B cell (primary cell): Measurements from ENCODE around the gene CELF2. TPM values are rescaled to one million over a fixed set of nuclear protein-coding genes. Genes with fewer than 3 reads are reported as not detected.
A peak's percentile ranks its signal among the peaks of the same experiment; 100 is the strongest.

Experiments used
- ATAC-seq: fragments of 200-7000 bp; cut with Tn5 transposase; one replicate; pipeline ENCODE4 v1.10.0; 2021; ENCODE audit warnings: low read depth, mild to moderate bottlenecking, moderate number of reproducible peaks, moderate library complexity
- CTCF ChIA-PET: fragments of 350-600 bp; sonication (Branson Sonifier 250); formaldehyde crosslinking; loops from one replicate; lab custom pipeline; 2021; ENCODE audit warnings: antibody characterized with exemption, inconsistent platforms; lab: Charles Lee
- POLR2A ChIA-PET: fragments of 350-600 bp; sonication (Branson Sonifier 250); formaldehyde crosslinking; loops from one replicate; lab custom pipeline; 2021; ENCODE audit warnings: antibody characterized with exemption; lab: Charles Lee
- DNase-seq: peaks from one replicate; pipeline ENCODE4 v3.0.0; 2013
- H2AFZ ChIP-seq: 2 replicates; pipeline ENCODE4 v1.6.1; 2012; ENCODE audit warnings: mild to moderate bottlenecking, low read depth, low read length; ENCODE audit not compliant: insufficient read depth, poor library complexity, severe bottlenecking
- H3K27ac ChIP-seq, 2 donors: 1 replicate in 1 of 2; 2 replicates in 1 of 2; pipeline ENCODE4 v1.5.1; 2012 to 2013; ENCODE audit warnings: low read length in 2 of 2, mild to moderate bottlenecking in 2 of 2, moderate library complexity in 1 of 2
- H3K27me3 ChIP-seq, 4 experiments: fragments of 200-600 bp in 1 of 4; sonication (generic) in 1 of 4; replicated peaks in 1 of 4; 1 replicate in 2 of 4; 2 replicates in 2 of 4; pipeline versions ENCODE4 v1.6.1 to v1.7.0; 2013 to 2016; ENCODE audit warnings: low read length in 3 of 4, mild to moderate bottlenecking in 2 of 4, mixed read lengths in 1 of 4, moderate library complexity in 1 of 4; ENCODE audit not compliant: insufficient read depth in 4 of 4, control insufficient read depth in 3 of 4; ENCODE audit errors: control extremely low read depth in 1 of 4
- H3K36me3 ChIP-seq, 2 experiments: replicated peaks in 1 of 2; 1 replicate in 1 of 2; 2 replicates in 1 of 2; pipeline versions ENCODE4 v1.6.1 to v1.7.1; 2013; ENCODE audit warnings: low read length in 1 of 2; ENCODE audit not compliant: insufficient read depth in 2 of 2, control insufficient read depth in 1 of 2; ENCODE audit errors: control extremely low read depth in 1 of 2, extremely low read depth in 1 of 2
- H3K4me1 ChIP-seq, 2 donors: fragments of 200-600 bp in 1 of 2; sonication (generic) in 1 of 2; 1 replicate in 1 of 2; 2 replicates in 1 of 2; pipeline versions ENCODE4 v1.5.1 to v1.6.1; 2013 to 2017; ENCODE audit warnings: low read length in 2 of 2; ENCODE audit not compliant: control insufficient read depth in 2 of 2, insufficient read depth in 2 of 2
- H3K4me2 ChIP-seq: replicated peaks from 2 replicates; pipeline ENCODE3; 2012; ENCODE audit warnings: mild to moderate bottlenecking, low read depth, low read length; ENCODE audit not compliant: poor library complexity, severe bottlenecking
- H3K4me3 ChIP-seq, 5 experiments: fragments of 200-600 bp in 1 of 5; sonication (generic) in 1 of 5; 1 replicate in 3 of 5; 2 replicates in 2 of 5; pipeline versions ENCODE4 v1.5.1 to v1.7.0; 2011 to 2016; ENCODE audit warnings: low read length in 4 of 5, mild to moderate bottlenecking in 4 of 5, low read depth in 2 of 5, control low read depth in 1 of 5, moderate library complexity in 1 of 5; ENCODE audit not compliant: insufficient read depth in 1 of 5; ENCODE audit errors: control extremely low read depth in 1 of 5, extremely low read depth in 1 of 5
- H3K79me2 ChIP-seq: fragments of 200-600 bp; sonication (generic); one replicate; pipeline ENCODE4 v1.6.0; 2016; ENCODE audit warnings: low read length; ENCODE audit not compliant: control insufficient read depth, insufficient read depth
- H3K9ac ChIP-seq: fragments of 200-600 bp; sonication (generic); 2 replicates; pipeline ENCODE4 v1.6.1; 2017; ENCODE audit warnings: mild to moderate bottlenecking, low read length, moderate library complexity
- H3K9me3 ChIP-seq, 3 donors: one replicate each; pipeline versions ENCODE4 v1.6.1 to v1.7.1; 2013; ENCODE audit warnings: low read length in 2 of 3; ENCODE audit not compliant: control insufficient read depth in 2 of 3, insufficient read depth in 1 of 3; ENCODE audit errors: control extremely low read depth in 1 of 3
- H4K20me1 ChIP-seq: 2 replicates; pipeline ENCODE4 v1.6.0; 2012; ENCODE audit warnings: mild to moderate bottlenecking, low read length; ENCODE audit not compliant: insufficient read depth, control insufficient read depth, poor library complexity, severe bottlenecking
- H3K27ac Mint-ChIP-seq: one replicate; pipeline ENCODE4 v1.8.0; 2021; ENCODE audit warnings: mixed read lengths
- H3K27me3 Mint-ChIP-seq: one replicate; pipeline ENCODE4 v1.8.0; 2021; ENCODE audit warnings: mixed read lengths
- H3K4me1 Mint-ChIP-seq: one replicate; pipeline ENCODE4 v1.8.0; 2021; ENCODE audit warnings: mixed read lengths
- H3K4me3 Mint-ChIP-seq: one replicate; pipeline ENCODE4 v1.8.0; 2021; ENCODE audit warnings: mixed read lengths
- H3K9me3 Mint-ChIP-seq: one replicate; pipeline ENCODE4 v1.8.0; 2022; ENCODE audit warnings: mixed read lengths; ENCODE audit not compliant: insufficient read depth
- EZH2 ChIP-seq: IDR thresholded peaks from 2 replicates; pipeline ENCODE4 v1.6.1; 2012; ENCODE audit warnings: borderline replicate concordance, low read depth, mild to moderate bottlenecking, moderate library complexity, low read length; ENCODE audit not compliant: insufficient read depth, poor library complexity, severe bottlenecking
- WGBS: methylation state at CpG from one replicate; pipeline ENCODE4 v1.1.5; 2013; ENCODE audit warnings: missing lambda C conversion rate; ENCODE audit not compliant: insufficient coverage; 5-methylcytosine and 5-hydroxymethylcytosine counted together
- intact Hi-C: fragments of 100-400 bp; cut with micrococcal nuclease; formaldehyde crosslinking; loops from one replicate; pipeline ENCODE4 v1.10.0; 2022
- polyA plus RNA-seq: library from polyadenylated mRNA; depleted of rRNA; stranded (reverse); fragments of >200 nt; gene quantifications from 2 replicates; pipeline ENCODE4 v1.2.3, GENCODE V29; 2012
- total RNA-seq, 2 donors: library from RNA; stranded (reverse); fragments of 120-200 nt in 1 of 2; gene quantifications; 1 replicate in 1 of 2; 2 replicates in 1 of 2; pipeline versions ENCODE4 v1.2.3 to v1.2.4, GENCODE V29; 2013 to 2022
- TF ChIP-seq, protein P1 (sequence below): fragments of 200-600 bp; IDR thresholded peaks from one replicate; pipeline ENCODE4 v1.8.0; 2022; ENCODE audit warnings: antibody characterized with exemption, mild to moderate bottlenecking

The CELF2 gene
- total and polyA plus RNA-seq, 2 donors (not counting 1 experiment from before 2014, with no cell fraction given): 59.5 to 112 TPM

DNA sequence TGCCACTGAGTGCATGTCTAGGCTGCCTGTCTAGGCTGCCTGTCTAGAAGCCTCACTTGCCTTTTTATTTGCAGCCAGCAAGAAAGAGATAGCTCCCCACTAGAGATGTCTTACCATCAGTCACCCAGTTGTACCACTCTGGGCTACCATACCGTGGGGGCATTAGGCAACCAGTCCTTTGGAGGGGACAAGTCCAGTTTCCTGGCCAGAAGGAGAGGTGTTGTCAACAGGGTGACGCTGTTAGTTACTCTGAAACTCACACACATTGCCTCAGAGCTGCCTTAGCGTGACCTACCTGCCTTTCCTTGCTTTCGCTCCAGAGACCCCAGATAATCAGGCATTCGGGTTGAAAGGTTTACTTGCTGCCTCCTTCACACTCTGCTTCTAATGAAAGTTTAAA, 155.4 kb downstream of the CELF2 start:
- H3K4me3 Mint-ChIP-seq: peak overlapping the region; percentile 66
- CTCF ChIA-PET: interaction anchor here (1.2 to 9.9 kb wide), 4 partner anchors 7 to 585 kb away, joined by 3 to 85 read pairs (median 17); no protein-coding TSS in a partner anchor
- peak; percentile 48 for DNase-seq
- H3K4me1 Mint-ChIP-seq: peaks cover 58% of the 10 kb centered on the region
- H3K27ac Mint-ChIP-seq: peak overlapping the region; percentile 80
- POLR2A ChIA-PET: interaction anchor here (0.6 kb wide), 2 partner anchors 8 to 62 kb away, joined by 5 to 11 read pairs; no protein-coding TSS in a partner anchor
- ATAC-seq: no peak
- Histone ChIP-seq H3K9ac (peak overlapping the region; percentile 22), H2AFZ (no peak overlapping the region), H3K4me2 (peak overlapping the region; percentile 74), H3K27ac (peak overlapping the region; percentile 34 to 87), H3K4me3 (peak overlapping the region in 3 of 5 experiments; percentile 1 to 99 (median 12)), H3K79me2 (peaks cover 98% of the 10 kb centered on the region), H3K9me3 (no peaks in the 10 kb centered on the region), H3K4me1 (peaks cover 98% of the 10 kb centered on the region in 2 donors), H3K27me3 (no peaks in the 10 kb centered on the region), H4K20me1 (peaks cover 65% of the 10 kb centered on the region), H3K36me3 (peaks cover 0 to 64% of the 10 kb centered on the region in 2 experiments)
- intact Hi-C loops: loop anchor here (5.0 kb wide), 1 partner anchor 434 kb away; no protein-coding TSS in a partner anchor
- no CpG with 5 or more reads among the region's 5 CpGs for WGBS
- H3K27me3 Mint-ChIP-seq: no peaks in the 10 kb centered on the region
- H3K9me3 Mint-ChIP-seq: no peaks in the 10 kb centered on the region
- TF ChIP-seq, protein P1, sequence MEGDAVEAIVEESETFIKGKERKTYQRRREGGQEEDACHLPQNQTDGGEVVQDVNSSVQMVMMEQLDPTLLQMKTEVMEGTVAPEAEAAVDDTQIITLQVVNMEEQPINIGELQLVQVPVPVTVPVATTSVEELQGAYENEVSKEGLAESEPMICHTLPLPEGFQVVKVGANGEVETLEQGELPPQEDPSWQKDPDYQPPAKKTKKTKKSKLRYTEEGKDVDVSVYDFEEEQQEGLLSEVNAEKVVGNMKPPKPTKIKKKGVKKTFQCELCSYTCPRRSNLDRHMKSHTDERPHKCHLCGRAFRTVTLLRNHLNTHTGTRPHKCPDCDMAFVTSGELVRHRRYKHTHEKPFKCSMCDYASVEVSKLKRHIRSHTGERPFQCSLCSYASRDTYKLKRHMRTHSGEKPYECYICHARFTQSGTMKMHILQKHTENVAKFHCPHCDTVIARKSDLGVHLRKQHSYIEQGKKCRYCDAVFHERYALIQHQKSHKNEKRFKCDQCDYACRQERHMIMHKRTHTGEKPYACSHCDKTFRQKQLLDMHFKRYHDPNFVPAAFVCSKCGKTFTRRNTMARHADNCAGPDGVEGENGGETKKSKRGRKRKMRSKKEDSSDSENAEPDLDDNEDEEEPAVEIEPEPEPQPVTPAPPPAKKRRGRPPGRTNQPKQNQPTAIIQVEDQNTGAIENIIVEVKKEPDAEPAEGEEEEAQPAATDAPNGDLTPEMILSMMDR: no peak
- TF ChIP-seq EZH2: no peak

DNA sequence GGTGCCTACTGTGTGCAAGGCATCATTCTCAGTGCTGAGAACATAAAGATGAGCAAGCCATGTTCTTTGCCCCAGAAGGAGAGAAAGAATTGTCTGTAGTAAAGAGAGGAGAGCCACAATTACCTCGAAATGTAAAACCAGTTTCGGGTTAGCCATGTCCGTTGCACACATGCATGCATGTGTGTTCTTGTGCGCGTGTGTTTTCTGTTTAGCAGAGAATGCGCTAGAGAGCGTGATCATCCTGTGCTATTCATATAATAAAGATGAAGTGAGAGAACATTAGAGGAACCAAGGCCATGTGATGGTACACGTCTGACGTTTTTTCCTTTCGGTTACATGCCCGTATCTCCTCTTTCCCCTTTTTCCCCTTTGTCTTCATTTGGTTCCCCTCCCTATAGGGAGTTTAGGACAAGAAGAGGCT, 158.2 kb downstream of the CELF2 start:
- DNase-seq (peak; percentile 85), ATAC-seq (peak; percentile 62)
- peaks cover 99% of the 10 kb centered on the region for H3K79me2 ChIP-seq
- peak overlapping the region; percentile 86 for H3K4me3 Mint-ChIP-seq
- H3K4me3 ChIP-seq: peak overlapping the region; percentile 3 to 56 (median 12)
- no peaks in the 10 kb centered on the region for H3K27me3 Mint-ChIP-seq
- no peaks in the 10 kb centered on the region for H3K9me3 Mint-ChIP-seq
- H3K27ac ChIP-seq: peak overlapping the region; percentile 79 to 87
- H3K9me3 ChIP-seq: no peaks in the 10 kb centered on the region
- peak overlapping the region; percentile 93 for H3K27ac Mint-ChIP-seq
- ChIA-PET CTCF (interaction anchor here (0.8 to 9.9 kb wide), 9 partner anchors 10 to 95 kb away, joined by 3 to 85 read pairs (median 5); no protein-coding TSS in a partner anchor), POLR2A (interaction anchor here (2.7 kb wide), 1 partner anchor 10 kb away, joined by 14 read pairs; no protein-coding TSS in a partner anchor)
- peaks cover 96 to 99% of the 10 kb centered on the region in 2 donors for H3K4me1 ChIP-seq
- H3K27me3 ChIP-seq: no peaks in the 10 kb centered on the region
- H3K9ac ChIP-seq: peak overlapping the region; percentile 52
- H3K4me1 Mint-ChIP-seq: peaks cover 85% of the 10 kb centered on the region
- no peak overlapping the region for H2AFZ ChIP-seq
- H3K36me3 ChIP-seq: peaks cover 0 to 72% of the 10 kb centered on the region in 2 experiments
- peak overlapping the region; percentile 74 for H3K4me2 ChIP-seq
- intact Hi-C loops: loop anchor here (1.0 kb wide), 1 partner anchor 13 kb away; no protein-coding TSS in a partner anchor
- 16% methylated on average over 6 of the region's 11 CpGs for WGBS
- TF ChIP-seq, protein P1: no peak
- TF ChIP-seq EZH2: no peak
- H4K20me1 ChIP-seq: peaks cover 91% of the 10 kb centered on the region
